ENCODE measurements around the gene AMBRA1.

AMBRA1 gene

GRCh38 chr11:46574656-46575055, 19.2 kb downstream of the AMBRA1 start:
- no peak for DNase-seq

GRCh38 chr11:46570790-46571398, 22.9 kb downstream of the AMBRA1 start:
- DNase-seq, result no peak

- DNase-seq, result no peak
These were observed 28.5 kb downstream of the AMBRA1 start for GRCh38 chr11:46565232-46565840.

- DNase-seq, result no peak
These were observed 29.4 kb downstream of the AMBRA1 start for GRCh38 chr11:46564459-46564858.

GRCh38 chr11:46562527-46562926, 31.3 kb downstream of the AMBRA1 start:
- DNase-seq, result no peak

GRCh38 chr11:46560300-46560991, 33.4 kb downstream of the AMBRA1 start:
- no peak for DNase-seq

- no peak for DNase-seq
These were observed 34.0 kb downstream of the AMBRA1 start for GRCh38 chr11:46559815-46560214.

- DNase-seq, result no peak
These were observed 36.1 kb downstream of the AMBRA1 start for GRCh38 chr11:46557684-46558151.

- DNase-seq, result no peak
These were observed 38.4 kb downstream of the AMBRA1 start for GRCh38 chr11:46555267-46556054.

- DNase-seq, result no peak
These were observed 39.3 kb downstream of the AMBRA1 start for GRCh38 chr11:46554213-46555147.

GRCh38 chr11:46553814-46554212, 40.0 kb downstream of the AMBRA1 start:
- no peak for DNase-seq

GRCh38 chr11:46551261-46551660, 42.6 kb downstream of the AMBRA1 start:
- DNase-seq, result no peak

- DNase-seq, result no peak
These were observed 46.2 kb downstream of the AMBRA1 start for GRCh38 chr11:46547579-46547978.

GRCh38 chr11:46543564-46543963, 50.3 kb downstream of the AMBRA1 start:
- no peak for DNase-seq

GRCh38 chr11:46541593-46542371, 52.0 kb downstream of the AMBRA1 start:
- DNase-seq, result no peak

GRCh38 chr11:46540807-46541206, 53.0 kb downstream of the AMBRA1 start:
- DNase-seq, result no peak

GRCh38 chr11:46537537-46538295, 56.1 kb downstream of the AMBRA1 start:
- DNase-seq, result peak; percentile 34

GRCh38 chr11:46537121-46537520, 56.7 kb downstream of the AMBRA1 start:
- no peak for DNase-seq

GRCh38 chr11:46535688-46536087, 58.1 kb downstream of the AMBRA1 start:
- DNase-seq, result no peak

GRCh38 chr11:46534711-46535110, 59.1 kb downstream of the AMBRA1 start:
- DNase-seq, result no peak
